ENCODE data around the gene PTBP2.

GRCh38 chr1:96747565-96747964 lies 26.0 kb downstream of the PTBP2 start:
- no peak for TF ChIP-seq CTCF (IDR thresholded peaks at IDR 0.05)
- no peak for TF ChIP-seq POLR2A (IDR thresholded peaks at IDR 0.05)
- no peak for TF ChIP-seq POLR2AphosphoS5 (IDR thresholded peaks at IDR 0.05)
- TF ChIP-seq EP300 (IDR thresholded peaks at IDR 0.05): no peak

All from stomach (tissue), 4 donors.